ENCODE results near the gene ELF1. TPM values are rescaled to one million over a fixed set of nuclear protein-coding genes. Genes with fewer than 3 reads are reported as not detected.
A peak's percentile ranks its signal among the peaks of the same experiment; 100 is the strongest.

The ELF1 gene
- total and polyA plus RNA-seq, 10 of the 15 experiments (the other 5 are each of a cell fraction or from before 2014, with no cell fraction given), result 43.3 to 97.6 (median 55.7) TPM

DNA sequence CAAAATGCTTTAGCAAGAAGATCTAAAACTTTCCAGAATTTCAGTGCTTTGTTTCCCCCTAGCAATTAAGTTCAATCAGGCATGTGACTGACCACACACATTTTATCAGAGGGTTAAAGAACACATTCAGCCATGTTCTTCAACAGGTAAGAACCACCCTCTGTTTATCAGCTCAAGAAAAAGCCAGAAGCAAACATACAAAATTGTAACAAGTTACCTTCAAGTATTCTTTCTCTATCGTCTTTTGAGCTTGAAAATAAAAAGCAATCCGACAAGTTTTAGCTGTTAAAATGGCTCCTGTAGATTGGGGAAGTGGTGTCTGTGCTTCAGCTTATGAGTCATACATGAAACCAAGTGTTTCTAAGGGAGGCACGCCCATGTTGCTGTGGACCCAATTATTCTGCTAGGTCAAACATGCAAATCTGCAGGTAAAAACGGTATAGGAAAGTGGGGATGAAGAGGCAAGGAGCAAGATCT lies at the start of gene ELF1 (continued):
- TF ChIP-seq, protein P1, sequence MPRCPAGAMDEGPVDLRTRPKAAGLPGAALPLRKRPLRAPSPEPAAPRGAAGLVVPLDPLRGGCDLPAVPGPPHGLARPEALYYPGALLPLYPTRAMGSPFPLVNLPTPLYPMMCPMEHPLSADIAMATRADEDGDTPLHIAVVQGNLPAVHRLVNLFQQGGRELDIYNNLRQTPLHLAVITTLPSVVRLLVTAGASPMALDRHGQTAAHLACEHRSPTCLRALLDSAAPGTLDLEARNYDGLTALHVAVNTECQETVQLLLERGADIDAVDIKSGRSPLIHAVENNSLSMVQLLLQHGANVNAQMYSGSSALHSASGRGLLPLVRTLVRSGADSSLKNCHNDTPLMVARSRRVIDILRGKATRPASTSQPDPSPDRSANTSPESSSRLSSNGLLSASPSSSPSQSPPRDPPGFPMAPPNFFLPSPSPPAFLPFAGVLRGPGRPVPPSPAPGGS (IDR thresholded peaks at IDR 0.05; ENCODE audit: borderline replicate concordance, insufficient read depth, low read depth, low read length, poor library complexity, severe bottlenecking), result peak; percentile 71
- TF ChIP-seq SMAD5 (IDR thresholded peaks at IDR 0.05; ENCODE audit: low read depth), result peak; percentile 60
- peak; percentile 47; the same call in 1 of the 2 replicates for TF ChIP-seq CREM (IDR thresholded peaks at IDR 0.05; ENCODE audit: low read depth)
- TF ChIP-seq SMAD1 (IDR thresholded peaks at IDR 0.05; ENCODE audit: low read depth, partially characterized antibody), result peak; percentile 84
- TF ChIP-seq, protein P2, sequence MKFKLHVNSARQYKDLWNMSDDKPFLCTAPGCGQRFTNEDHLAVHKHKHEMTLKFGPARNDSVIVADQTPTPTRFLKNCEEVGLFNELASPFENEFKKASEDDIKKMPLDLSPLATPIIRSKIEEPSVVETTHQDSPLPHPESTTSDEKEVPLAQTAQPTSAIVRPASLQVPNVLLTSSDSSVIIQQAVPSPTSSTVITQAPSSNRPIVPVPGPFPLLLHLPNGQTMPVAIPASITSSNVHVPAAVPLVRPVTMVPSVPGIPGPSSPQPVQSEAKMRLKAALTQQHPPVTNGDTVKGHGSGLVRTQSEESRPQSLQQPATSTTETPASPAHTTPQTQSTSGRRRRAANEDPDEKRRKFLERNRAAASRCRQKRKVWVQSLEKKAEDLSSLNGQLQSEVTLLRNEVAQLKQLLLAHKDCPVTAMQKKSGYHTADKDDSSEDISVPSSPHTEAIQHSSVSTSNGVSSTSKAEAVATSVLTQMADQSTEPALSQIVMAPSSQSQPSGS (IDR thresholded peaks at IDR 0.05; ENCODE audit: low read length), result peak; percentile 79
- no peak for TF ChIP-seq WRNIP1 (IDR thresholded peaks at IDR 0.05; ENCODE audit: borderline replicate concordance, low read depth, low read length)
- TF ChIP-seq RAD51 (IDR thresholded peaks at IDR 0.05), result peak; percentile 89
- peak; percentile 47; the same call in 1 of the 2 replicates for TF ChIP-seq MTA3 (IDR thresholded peaks at IDR 0.05; ENCODE audit: borderline replicate concordance, low read length)
- TF ChIP-seq ZNF622 (IDR thresholded peaks at IDR 0.05), result no peak
- peak; percentile 89 for TF ChIP-seq ATF7 (IDR thresholded peaks at IDR 0.05; ENCODE audit: low read depth)
- TF ChIP-seq, protein P3, sequence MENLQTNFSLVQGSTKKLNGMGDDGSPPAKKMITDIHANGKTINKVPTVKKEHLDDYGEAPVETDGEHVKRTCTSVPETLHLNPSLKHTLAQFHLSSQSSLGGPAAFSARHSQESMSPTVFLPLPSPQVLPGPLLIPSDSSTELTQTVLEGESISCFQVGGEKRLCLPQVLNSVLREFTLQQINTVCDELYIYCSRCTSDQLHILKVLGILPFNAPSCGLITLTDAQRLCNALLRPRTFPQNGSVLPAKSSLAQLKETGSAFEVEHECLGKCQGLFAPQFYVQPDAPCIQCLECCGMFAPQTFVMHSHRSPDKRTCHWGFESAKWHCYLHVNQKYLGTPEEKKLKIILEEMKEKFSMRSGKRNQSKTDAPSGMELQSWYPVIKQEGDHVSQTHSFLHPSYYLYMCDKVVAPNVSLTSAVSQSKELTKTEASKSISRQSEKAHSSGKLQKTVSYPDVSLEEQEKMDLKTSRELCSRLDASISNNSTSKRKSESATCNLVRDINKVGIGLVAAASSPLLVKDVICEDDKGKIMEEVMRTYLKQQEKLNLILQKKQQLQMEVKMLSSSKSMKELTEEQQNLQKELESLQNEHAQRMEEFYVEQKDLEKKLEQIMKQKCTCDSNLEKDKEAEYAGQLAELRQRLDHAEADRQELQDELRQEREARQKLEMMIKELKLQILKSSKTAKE (IDR thresholded peaks at IDR 0.05; ENCODE audit: low read depth, poor library complexity, severe bottlenecking), result peak; percentile 89
- peak; percentile 78; the same call in 1 of the 2 replicates for TF ChIP-seq CHD1 (IDR thresholded peaks at IDR 0.05; ENCODE audit: low read depth, low read length)
- peak; percentile 95 for TF ChIP-seq YY1 (IDR thresholded peaks at IDR 0.05; ENCODE audit: low read depth, low read length)
- TF ChIP-seq NFXL1 (IDR thresholded peaks at IDR 0.05; ENCODE audit: borderline replicate concordance), result no peak
- TF ChIP-seq JUND (IDR thresholded peaks at IDR 0.05; ENCODE audit: low read depth, low read length), result peak; percentile 91
- peak; percentile 94 for TF ChIP-seq IRF4 (IDR thresholded peaks at IDR 0.05; ENCODE audit: low read depth, low read length)
- TF ChIP-seq, protein P4, sequence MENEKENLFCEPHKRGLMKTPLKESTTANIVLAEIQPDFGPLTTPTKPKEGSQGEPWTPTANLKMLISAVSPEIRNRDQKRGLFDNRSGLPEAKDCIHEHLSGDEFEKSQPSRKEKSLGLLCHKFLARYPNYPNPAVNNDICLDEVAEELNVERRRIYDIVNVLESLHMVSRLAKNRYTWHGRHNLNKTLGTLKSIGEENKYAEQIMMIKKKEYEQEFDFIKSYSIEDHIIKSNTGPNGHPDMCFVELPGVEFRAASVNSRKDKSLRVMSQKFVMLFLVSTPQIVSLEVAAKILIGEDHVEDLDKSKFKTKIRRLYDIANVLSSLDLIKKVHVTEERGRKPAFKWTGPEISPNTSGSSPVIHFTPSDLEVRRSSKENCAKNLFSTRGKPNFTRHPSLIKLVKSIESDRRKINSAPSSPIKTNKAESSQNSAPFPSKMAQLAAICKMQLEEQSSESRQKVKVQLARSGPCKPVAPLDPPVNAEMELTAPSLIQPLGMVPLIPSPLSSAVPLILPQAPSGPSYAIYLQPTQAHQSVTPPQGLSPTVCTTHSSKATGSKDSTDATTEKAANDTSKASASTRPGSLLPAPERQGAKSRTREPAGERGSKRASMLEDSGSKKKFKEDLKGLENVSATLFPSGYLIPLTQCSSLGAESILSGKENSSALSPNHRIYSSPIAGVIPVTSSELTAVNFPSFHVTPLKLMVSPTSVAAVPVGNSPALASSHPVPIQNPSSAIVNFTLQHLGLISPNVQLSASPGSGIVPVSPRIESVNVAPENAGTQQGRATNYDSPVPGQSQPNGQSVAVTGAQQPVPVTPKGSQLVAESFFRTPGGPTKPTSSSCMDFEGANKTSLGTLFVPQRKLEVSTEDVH (IDR thresholded peaks at IDR 0.05; ENCODE audit: low read depth, partially characterized antibody), result no peak
- TF ChIP-seq SPI1 (IDR thresholded peaks at IDR 0.05; ENCODE audit: borderline replicate concordance, insufficient read depth, low read depth, low read length), result peak; percentile 100
- peak; percentile 67; the same call in 1 of the 2 replicates for TF ChIP-seq CBFB (IDR thresholded peaks at IDR 0.05; ENCODE audit: low read depth)
- peak; percentile 90 for TF ChIP-seq TAF1 (IDR thresholded peaks at IDR 0.05; ENCODE audit: borderline replicate concordance, low read depth, low read length)
- TF ChIP-seq BHLHE40 (IDR thresholded peaks at IDR 0.05; ENCODE audit: borderline replicate concordance in 1 of 2, low read depth in 2 of 2, low read length in 1 of 2), result peak; percentile 76 to 78; a peak in 2 of 4 replicates
